Upper lobe of right lung (tissue), 1 donor: Measurements from ENCODE around the gene NME2. TPM values are rescaled to one million over a fixed set of nuclear protein-coding genes. Genes with fewer than 3 reads are reported as not detected.
A peak's percentile ranks its signal among the peaks of the same experiment; 100 is the strongest.
"Not testable (repeated sequence)": the region's sequence is repeated elsewhere in the genome, so short reads cannot be mapped to it uniquely, and the experiment has no call there.

Experiments used
- ATAC-seq: fragments of 200-7000 bp; cut with Tn5 transposase; one replicate; pipeline ENCODE4 v1.9.1; 2020; ENCODE audit warnings: mild to moderate bottlenecking, moderate library complexity
- DNase-seq: peaks from one replicate; pipeline ENCODE4 v3.0.0-alpha.2; 2020
- H3K27ac ChIP-seq: fragments of 200-600 bp; one replicate; pipeline ENCODE4 v1.8.0; 2022
- H3K27me3 ChIP-seq: fragments of 200-600 bp; one replicate; pipeline ENCODE4 v1.8.0; 2022; ENCODE audit warnings: mild to moderate bottlenecking
- H3K36me3 ChIP-seq: fragments of 200-600 bp; one replicate; pipeline ENCODE4 v1.8.0; 2022
- H3K4me1 ChIP-seq: fragments of 200-600 bp; one replicate; pipeline ENCODE4 v1.8.0; 2022
- H3K4me3 ChIP-seq: fragments of 200-600 bp; one replicate; pipeline ENCODE4 v1.8.0; 2022; ENCODE audit warnings: mild to moderate bottlenecking
- H3K9me3 ChIP-seq: fragments of 200-600 bp; one replicate; pipeline ENCODE4 v1.8.0; 2022
- intact Hi-C: fragments of 100-400 bp; cut with DNase I; formaldehyde crosslinking; loops from one replicate; pipeline ENCODE4 v1.11.0; 2022
- total RNA-seq: library from RNA; stranded (reverse); fragmentation: NEBNext Ultra II Directional; extraction: Animal tissue kit (Norgen Biotek cat#: 25700); gene quantifications from one replicate; pipeline ENCODE4 v1.2.1, GENCODE V29; 2021
- TF ChIP-seq, protein P1 (sequence below): fragments of 200-600 bp; IDR thresholded peaks from one replicate; pipeline ENCODE4 v1.8.0; 2022; ENCODE audit warnings: antibody characterized with exemption
- donor health status: DM: no; HTN: yes; CAD: no; lungs with severe emphysema.

NME2 gene
- total RNA-seq, 1 donor from 2014 or later, result 306 TPM

DNA sequence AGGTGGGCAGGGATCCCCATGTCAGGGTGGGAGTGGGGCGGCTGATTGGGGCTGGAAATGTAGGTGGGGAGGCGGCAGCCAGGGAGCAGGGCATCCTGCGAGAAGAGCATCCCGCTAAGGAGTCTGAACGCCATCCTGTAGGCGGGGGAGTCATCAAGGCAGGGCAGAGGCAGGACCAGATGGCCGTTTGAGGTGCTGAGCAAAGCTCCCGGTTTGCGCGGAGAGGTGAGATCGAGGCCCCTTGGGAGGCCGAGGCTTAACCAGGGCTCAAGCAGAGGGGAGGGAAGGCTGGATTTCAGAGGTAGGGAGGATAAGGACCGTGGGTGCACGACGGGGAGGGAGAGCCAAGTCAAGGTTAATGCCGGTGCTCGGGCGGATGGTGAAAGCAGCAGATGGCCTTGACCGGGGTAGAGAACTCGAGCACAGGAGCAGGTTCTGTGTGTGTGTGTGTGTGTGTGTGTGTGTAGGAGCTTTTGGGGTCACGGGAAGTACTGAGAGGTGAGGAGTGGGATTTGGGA, 472 bp upstream of the NME2 start:
- TF ChIP-seq, protein P1, sequence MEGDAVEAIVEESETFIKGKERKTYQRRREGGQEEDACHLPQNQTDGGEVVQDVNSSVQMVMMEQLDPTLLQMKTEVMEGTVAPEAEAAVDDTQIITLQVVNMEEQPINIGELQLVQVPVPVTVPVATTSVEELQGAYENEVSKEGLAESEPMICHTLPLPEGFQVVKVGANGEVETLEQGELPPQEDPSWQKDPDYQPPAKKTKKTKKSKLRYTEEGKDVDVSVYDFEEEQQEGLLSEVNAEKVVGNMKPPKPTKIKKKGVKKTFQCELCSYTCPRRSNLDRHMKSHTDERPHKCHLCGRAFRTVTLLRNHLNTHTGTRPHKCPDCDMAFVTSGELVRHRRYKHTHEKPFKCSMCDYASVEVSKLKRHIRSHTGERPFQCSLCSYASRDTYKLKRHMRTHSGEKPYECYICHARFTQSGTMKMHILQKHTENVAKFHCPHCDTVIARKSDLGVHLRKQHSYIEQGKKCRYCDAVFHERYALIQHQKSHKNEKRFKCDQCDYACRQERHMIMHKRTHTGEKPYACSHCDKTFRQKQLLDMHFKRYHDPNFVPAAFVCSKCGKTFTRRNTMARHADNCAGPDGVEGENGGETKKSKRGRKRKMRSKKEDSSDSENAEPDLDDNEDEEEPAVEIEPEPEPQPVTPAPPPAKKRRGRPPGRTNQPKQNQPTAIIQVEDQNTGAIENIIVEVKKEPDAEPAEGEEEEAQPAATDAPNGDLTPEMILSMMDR, result no peak
- Histone ChIP-seq H3K27me3 (no peaks in the 10 kb centered on the region), H3K27ac (peak overlapping the region; percentile 95), H3K4me3 (peak overlapping the region; percentile 91), H3K4me1 (peaks cover 7% of the 10 kb centered on the region), H3K9me3 (no peaks in the 10 kb centered on the region), H3K36me3 (peaks cover 37% of the 10 kb centered on the region)
- DNase-seq, result no peak
- peak; percentile 0 for ATAC-seq
- intact Hi-C loops, result no loop called here

DNA sequence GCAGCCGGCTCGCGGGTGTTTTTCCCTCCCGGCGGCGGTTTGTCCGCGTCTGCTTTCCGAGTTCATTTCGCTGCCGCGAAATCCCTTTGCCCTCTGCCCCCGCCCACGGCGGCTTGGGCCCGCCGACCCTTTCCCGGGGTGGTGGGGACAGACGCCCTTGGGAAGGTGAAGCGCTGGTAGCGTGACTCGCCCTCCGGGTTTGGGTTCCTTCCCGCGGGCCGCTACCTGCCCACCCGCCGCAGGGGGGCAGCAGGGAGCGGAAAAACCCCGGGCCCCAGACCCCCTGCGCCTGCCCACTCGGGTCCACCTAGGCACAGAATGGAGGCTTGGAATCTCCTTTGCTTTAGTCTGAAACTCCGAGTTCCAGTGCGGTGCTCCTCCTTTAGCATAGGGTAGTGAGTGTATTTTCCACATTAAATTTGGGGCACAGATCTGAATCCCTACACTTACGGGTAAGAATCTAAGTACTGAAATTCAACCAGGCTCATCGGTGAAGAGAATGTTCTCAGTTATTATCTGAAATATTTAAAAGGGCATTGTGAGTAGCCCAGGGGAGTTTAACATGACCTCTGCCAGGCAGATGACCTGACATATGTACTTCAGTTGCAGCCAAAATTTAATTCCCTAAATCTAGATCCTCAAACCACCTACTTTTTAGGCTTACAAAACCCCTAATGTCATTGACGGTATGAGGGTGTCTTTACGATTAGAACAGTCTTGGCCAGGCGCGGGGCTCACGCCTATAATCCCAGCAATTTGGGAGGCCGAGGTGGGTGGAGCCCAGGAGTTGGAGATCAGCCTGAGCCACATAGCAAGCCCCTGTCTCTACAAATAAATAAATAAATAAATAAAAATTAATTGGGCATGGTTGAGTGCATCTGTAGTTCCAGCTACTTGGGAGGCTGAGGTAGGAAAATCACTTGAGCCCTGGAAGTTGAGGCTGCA, 1.0 kb downstream of the NME2 start:
- peaks cover 7% of the 10 kb centered on the region for H3K4me1 ChIP-seq
- H3K4me3 ChIP-seq, result peak overlapping the region; percentile 91
- H3K27ac ChIP-seq, result peak overlapping the region; percentile 95
- intact Hi-C loops, result no loop called here
- H3K27me3 ChIP-seq, result no peaks in the 10 kb centered on the region
- ATAC-seq (peak; percentile 65), DNase-seq (peak; percentile 83)
- H3K9me3 ChIP-seq, result no peaks in the 10 kb centered on the region
- peaks cover 40% of the 10 kb centered on the region for H3K36me3 ChIP-seq
- TF ChIP-seq, protein P1, result peak; percentile 69

DNA sequence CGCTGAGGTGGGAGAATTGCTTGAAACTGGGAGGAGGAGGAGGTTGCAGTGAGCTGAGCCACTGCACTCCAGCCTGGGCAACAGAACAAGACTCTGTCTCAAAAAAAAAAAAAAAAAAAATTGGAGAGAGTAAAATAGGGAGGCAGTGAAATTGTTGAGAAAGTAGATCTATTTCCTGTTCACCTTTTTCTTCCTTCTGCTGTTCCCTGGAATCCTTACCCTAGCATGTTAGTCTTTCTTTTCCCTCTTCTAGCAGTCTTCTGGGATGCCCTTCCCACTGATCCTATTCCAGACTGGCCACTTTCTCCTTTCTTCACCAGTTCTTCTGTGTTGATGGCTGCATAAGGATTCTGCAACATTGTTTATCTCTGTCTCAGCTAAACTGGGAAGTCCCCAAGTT, 3.1 kb downstream of the NME2 start:
- peaks cover 41% of the 10 kb centered on the region for H3K36me3 ChIP-seq

DNA sequence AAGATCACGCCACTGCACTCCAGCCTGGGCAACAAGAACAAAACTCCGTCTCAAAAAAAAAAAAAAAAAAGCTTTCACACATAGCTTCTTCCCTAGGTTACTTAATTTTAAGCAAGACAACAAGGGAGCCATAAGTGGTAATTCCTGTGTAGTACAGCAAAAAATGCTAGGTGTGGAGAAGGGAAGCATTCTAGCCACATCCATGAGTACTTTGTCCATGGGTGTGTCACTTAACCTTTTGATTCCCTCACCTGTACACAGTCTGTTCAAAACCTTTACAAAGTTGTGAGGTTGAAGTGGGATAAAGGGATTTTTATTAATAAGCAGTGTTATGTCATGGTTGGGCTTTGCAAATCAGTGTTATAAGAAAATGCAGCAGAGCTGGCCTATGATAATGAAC, 4.5 kb downstream of the NME2 start:
- intact Hi-C loops, result no loop called here
- Histone ChIP-seq H3K27ac (no peak overlapping the region), H3K4me1 (peaks cover 7% of the 10 kb centered on the region), H3K4me3 (no peak overlapping the region), H3K9me3 (no peaks in the 10 kb centered on the region), H3K27me3 (no peaks in the 10 kb centered on the region), H3K36me3 (peaks cover 41% of the 10 kb centered on the region)
- TF ChIP-seq, protein P1, result no peak
- DNase-seq (no peak), ATAC-seq (no peak)

More for the DNA sequence above, 3.1 kb downstream of the NME2 start:
- H3K9me3 ChIP-seq, result no peaks in the 10 kb centered on the region
- DNase-seq, result no peak
- no peaks in the 10 kb centered on the region for H3K27me3 ChIP-seq
- ATAC-seq, result no peak
- H3K4me3 ChIP-seq, result no peak overlapping the region
- H3K27ac ChIP-seq, result no peak overlapping the region
- intact Hi-C loops, result no loop called here
- TF ChIP-seq, protein P1, result no peak
- peaks cover 7% of the 10 kb centered on the region for H3K4me1 ChIP-seq

DNA sequence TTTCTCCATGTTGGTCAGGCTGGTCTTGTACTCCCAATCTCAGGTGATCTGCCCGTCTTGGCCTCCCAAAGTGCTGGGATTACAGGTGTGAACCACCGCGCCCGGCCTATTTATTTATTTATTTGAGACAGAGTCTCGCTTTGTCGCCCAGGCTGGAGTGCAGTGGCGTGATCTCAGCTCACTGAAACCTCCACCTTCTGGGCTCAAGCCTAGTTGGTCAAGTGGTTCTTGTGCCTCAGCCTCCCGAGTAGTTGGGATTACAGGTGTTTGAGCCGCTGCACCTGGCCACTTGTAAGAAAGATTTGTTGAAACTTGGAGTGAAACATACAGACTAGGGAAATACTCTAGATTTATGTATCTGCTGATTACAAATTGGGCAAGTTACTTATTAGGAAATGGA, 5.8 kb downstream of the NME2 start:
- H3K27ac ChIP-seq, H3K4me1 ChIP-seq, H3K4me3 ChIP-seq, H3K27me3 ChIP-seq, ATAC-seq, DNase-seq, intact Hi-C loops, H3K9me3 ChIP-seq: not testable (repeated sequence)
- peaks cover 41% of the 10 kb centered on the region for H3K36me3 ChIP-seq

DNA sequence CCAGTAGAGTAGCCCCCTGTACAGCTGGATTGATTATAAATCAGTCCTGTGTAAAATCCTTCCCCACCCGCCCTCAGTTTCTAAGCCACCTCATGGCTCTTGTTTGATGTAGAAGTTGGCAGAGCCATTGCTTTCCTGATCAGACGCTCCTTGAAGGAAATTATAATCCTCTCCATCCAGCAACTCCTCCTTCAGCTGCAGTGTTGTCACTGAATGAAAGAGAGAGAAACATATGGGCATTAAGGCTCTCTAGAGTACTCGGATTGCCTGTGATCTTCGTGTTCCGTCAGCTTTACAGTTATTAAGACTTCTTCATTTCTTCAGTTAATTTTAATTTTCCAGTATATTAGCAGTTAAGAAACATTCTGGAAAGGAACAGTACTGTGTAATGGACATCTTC, 14.3 kb downstream of the NME2 start:
- Histone ChIP-seq H3K4me1 (no peaks in the 10 kb centered on the region), H3K36me3 (peaks cover 57% of the 10 kb centered on the region), H3K4me3 (no peak overlapping the region), H3K27me3 (no peaks in the 10 kb centered on the region), H3K27ac (no peak overlapping the region), H3K9me3 (no peaks in the 10 kb centered on the region)
- intact Hi-C loops, result no loop called here
- no peak for DNase-seq
- no peak for ATAC-seq
- TF ChIP-seq, protein P1, result no peak
